Ammon's horn (tissue), 1 donor: ENCODE results near the gene SH3BGRL2.

Experiments
- DNase-seq: peaks from one replicate; pipeline ENCODE4 v3.0.0-alpha.2; 2016; ENCODE audit warnings: low spot score

The SH3BGRL2 gene

GRCh38 chr6:79630883-79631692, at the start of gene SH3BGRL2:
Gene SH3BGRL2 (plus strand): TSS chr6:79631329. CDS start chr6:79631462, 133 bp downstream.
- peak; percentile 77 for DNase-seq

- DNase-seq = no peak
These were observed 46.8 kb upstream of the SH3BGRL2 start for GRCh38 chr6:79584332-79584731.

GRCh38 chr6:79586548-79586947, 44.6 kb upstream of the SH3BGRL2 start:
- no peak for DNase-seq

- no peak for DNase-seq
These were observed 41.4 kb upstream of the SH3BGRL2 start for GRCh38 chr6:79589701-79590100.

- DNase-seq = no peak
These were observed 34.0 kb upstream of the SH3BGRL2 start for GRCh38 chr6:79597155-79597554.

GRCh38 chr6:79598012-79598411, 33.1 kb upstream of the SH3BGRL2 start:
- DNase-seq = no peak

GRCh38 chr6:79599725-79600259, 31.3 kb upstream of the SH3BGRL2 start:
- no peak for DNase-seq

- no peak for DNase-seq
These were observed 30.8 kb upstream of the SH3BGRL2 start for GRCh38 chr6:79600313-79600712.

- no peak for DNase-seq
These were observed 30.1 kb upstream of the SH3BGRL2 start for GRCh38 chr6:79600812-79601609.

GRCh38 chr6:79602859-79603258, 28.3 kb upstream of the SH3BGRL2 start:
- DNase-seq = peak; percentile 56

- peak; percentile 71 for DNase-seq
These were observed 26.5 kb upstream of the SH3BGRL2 start for GRCh38 chr6:79604583-79605037.

GRCh38 chr6:79605061-79605460, 26.1 kb upstream of the SH3BGRL2 start:
- no peak for DNase-seq

- no peak for DNase-seq
These were observed 25.0 kb upstream of the SH3BGRL2 start for GRCh38 chr6:79605968-79606764.

- no peak for DNase-seq
These were observed 24.1 kb upstream of the SH3BGRL2 start for GRCh38 chr6:79607000-79607399.

GRCh38 chr6:79608334-79609224, 22.6 kb upstream of the SH3BGRL2 start:
- DNase-seq = peak; percentile 59

GRCh38 chr6:79609225-79609595, 21.9 kb upstream of the SH3BGRL2 start:
- no peak for DNase-seq

GRCh38 chr6:79610306-79611009, 20.7 kb upstream of the SH3BGRL2 start:
- no peak for DNase-seq

- no peak for DNase-seq
These were observed 18.7 kb upstream of the SH3BGRL2 start for GRCh38 chr6:79612457-79612856.

GRCh38 chr6:79612918-79613317, 18.2 kb upstream of the SH3BGRL2 start:
- DNase-seq = no peak

- no peak for DNase-seq
These were observed 17.2 kb upstream of the SH3BGRL2 start for GRCh38 chr6:79613912-79614311.
